Peyer's patch (tissue), 4 donors: ENCODE measurements around the gene FBXL19.

Experiments
- CTCF ChIP-seq, 6 experiments: fragments of 450-650 bp in 4 of 6; fragments of 200-600 bp in 2 of 6; sonication (generic) in 1 of 6; IDR thresholded peaks; one replicate each; pipeline ENCODE4 v1.5.1; 2017 to 2019; ENCODE audit warnings: antibody characterized with exemption in 6 of 6, mild to moderate bottlenecking in 3 of 6, moderate library complexity in 1 of 6
- POLR2A ChIP-seq, 2 donors: fragments of 450-650 bp; IDR thresholded peaks; one replicate each; pipeline ENCODE4 v1.5.1; 2017; ENCODE audit warnings: antibody characterized with exemption in 2 of 2, mild to moderate bottlenecking in 2 of 2, moderate library complexity in 2 of 2

GRCh38 chr16:30964574-30965226 is 41.3 kb downstream of the FBXL19 start:
- TF ChIP-seq CTCF (IDR thresholded peaks at IDR 0.05) (no peak), POLR2A (IDR thresholded peaks at IDR 0.05) (no peak)
